CD8-positive, alpha-beta memory T cell (primary cell): ENCODE data around the gene FTCDNL1. TPM values are rescaled to one million over a fixed set of nuclear protein-coding genes. Genes with fewer than 3 reads are reported as not detected.

ENCODE experiments used
- CTCF ChIA-PET: fragments of 350-600 bp; sonication (Branson Sonifier 250); formaldehyde crosslinking; loops from one replicate; lab custom pipeline; 2021; ENCODE audit warnings: antibody characterized with exemption; lab: Charles Lee
- POLR2A ChIA-PET: fragments of 350-600 bp; sonication (Branson Sonifier 250); formaldehyde crosslinking; loops from one replicate; lab custom pipeline; 2021; ENCODE audit warnings: antibody characterized with exemption; lab: Charles Lee
- DNase-seq, 5 donors: peaks; one replicate each; pipeline versions ENCODE4 v3.0.0 to v3.0.0-alpha.2; 2020 to 2022; ENCODE audit warnings: mixed read lengths in 1 of 5
- H3K27ac ChIP-seq: one replicate; pipeline ENCODE4 v1.7.0; 2013; ENCODE audit warnings: low read depth, mild to moderate bottlenecking, low read length, moderate library complexity
- H3K27me3 ChIP-seq: 2 replicates; pipeline ENCODE4 v1.7.0; 2013; ENCODE audit warnings: low read length, mild to moderate bottlenecking; ENCODE audit not compliant: insufficient read depth, poor library complexity, severe bottlenecking
- H3K36me3 ChIP-seq: 2 replicates; pipeline ENCODE4 v1.7.0; 2013; ENCODE audit warnings: mild to moderate bottlenecking, low read length, moderate library complexity; ENCODE audit not compliant: insufficient read depth
- H3K4me1 ChIP-seq: 2 replicates; pipeline ENCODE4 v1.7.0; 2013; ENCODE audit warnings: mild to moderate bottlenecking, low read length, moderate library complexity; ENCODE audit not compliant: insufficient read depth
- H3K4me3 ChIP-seq: 2 replicates; pipeline ENCODE4 v1.7.0; 2013; ENCODE audit warnings: mild to moderate bottlenecking, low read length
- H3K9me3 ChIP-seq: 2 replicates; pipeline ENCODE4 v1.7.0; 2013; ENCODE audit warnings: mild to moderate bottlenecking, low read length
- H3K27ac Mint-ChIP-seq, 8 donors: one replicate each; pipeline ENCODE4 v1.8.0; 2020 to 2021; ENCODE audit warnings: mixed read lengths in 8 of 8, mild to moderate bottlenecking in 6 of 8, inconsistent platforms in 3 of 8, moderate library complexity in 3 of 8
- H3K27me3 Mint-ChIP-seq, 2 donors: one replicate each; pipeline ENCODE4 v1.8.0; 2020 to 2021; ENCODE audit warnings: mixed read lengths in 2 of 2, mild to moderate bottlenecking in 1 of 2, moderate library complexity in 1 of 2
- H3K36me3 Mint-ChIP-seq, 3 donors: one replicate each; pipeline ENCODE4 v1.8.0; 2020 to 2021; ENCODE audit warnings: mixed read lengths in 3 of 3, inconsistent platforms in 1 of 3, mild to moderate bottlenecking in 1 of 3
- H3K4me1 Mint-ChIP-seq, 3 donors: one replicate each; pipeline ENCODE4 v1.8.0; 2020 to 2021; ENCODE audit warnings: mixed read lengths in 3 of 3, inconsistent platforms in 1 of 3, mild to moderate bottlenecking in 1 of 3
- H3K4me3 Mint-ChIP-seq, 7 donors: one replicate each; pipeline ENCODE4 v1.8.0; 2020 to 2021; ENCODE audit warnings: mixed read lengths in 7 of 7, mild to moderate bottlenecking in 6 of 7, moderate library complexity in 4 of 7, inconsistent platforms in 2 of 7
- H3K9me3 Mint-ChIP-seq, 5 donors: one replicate each; pipeline ENCODE4 v1.8.0; 2020 to 2022; ENCODE audit warnings: mixed read lengths in 5 of 5, mild to moderate bottlenecking in 3 of 5, moderate library complexity in 2 of 5, inconsistent platforms in 1 of 5
- polyA plus RNA-seq: library from polyadenylated mRNA; unstranded; fragments of 300-500 nt; fragmentation: Illumina TruSeq; gene quantifications from one replicate; pipeline ENCODE4 v1.2.3, GENCODE V29; 2021
- total RNA-seq, 2 experiments: library from RNA; stranded (reverse); gene quantifications; one replicate each; pipeline ENCODE4 v1.2.3, GENCODE V29; 2021

The FTCDNL1 gene
- total and polyA plus RNA-seq, 3 experiments from 2014 or later, result 1.4 to 5.2 (median 3.8) TPM

GRCh38 chr2:199851501-199851810 is 464 bp upstream of the FTCDNL1 start:
- H3K4me3 ChIP-seq, result peak overlapping the region; percentile 87
- CTCF ChIA-PET, result interaction anchor here (1.0 kb wide), 1 partner anchor 10 kb away, joined by 4 read pairs; no protein-coding TSS in a partner anchor

GRCh38 chr2:199850218-199850717 is 724 bp downstream of the FTCDNL1 start:
- Histone ChIP-seq H3K9me3 (no peaks in the 10 kb centered on the region), H3K36me3 (no peaks in the 10 kb centered on the region), H3K4me3 (peak overlapping the region; percentile 64), H3K4me1 (peaks cover 4% of the 10 kb centered on the region), H3K27ac (no peak overlapping the region), H3K27me3 (no peaks in the 10 kb centered on the region)
- H3K9me3 Mint-ChIP-seq, result no peaks in the 10 kb centered on the region
- H3K27ac Mint-ChIP-seq, result peak overlapping the region in 1 of 8 donors; percentile 9
- DNase-seq, result peak in 1 of 5 donors; percentile 4
- H3K4me1 Mint-ChIP-seq, result peaks cover 4 to 13% (median 12%) of the 10 kb centered on the region in 3 donors
- H3K4me3 Mint-ChIP-seq, result peak overlapping the region; percentile 72 to 87 (median 76)
- POLR2A ChIA-PET, result no interaction called here
- CTCF ChIA-PET, result interaction anchor here (0.8 to 1.4 kb wide), 2 partner anchors 11 to 13 kb away, joined by 3 to 4 read pairs; no protein-coding TSS in a partner anchor
- peaks cover 0 to 2% of the 10 kb centered on the region in 2 donors for H3K27me3 Mint-ChIP-seq
- peaks cover 0 to 3% (median 2%) of the 10 kb centered on the region in 3 donors for H3K36me3 Mint-ChIP-seq

More at GRCh38 chr2:199851501-199851810, 464 bp upstream of the FTCDNL1 start:
- H3K27me3 ChIP-seq, result no peaks in the 10 kb centered on the region
- DNase-seq, result no peak
- H3K27ac Mint-ChIP-seq, result peak overlapping the region; percentile 64 to 94 (median 87)
- H3K27me3 Mint-ChIP-seq, result peaks cover 0 to 2% of the 10 kb centered on the region in 2 donors
- POLR2A ChIA-PET, result no interaction called here
- no peaks in the 10 kb centered on the region for H3K9me3 Mint-ChIP-seq
- peaks cover 0 to 3% (median 0%) of the 10 kb centered on the region in 3 donors for H3K36me3 Mint-ChIP-seq
- no peaks in the 10 kb centered on the region for H3K36me3 ChIP-seq
- peak overlapping the region; percentile 92 to 99 (median 97) for H3K4me3 Mint-ChIP-seq
- peaks cover 4% of the 10 kb centered on the region for H3K4me1 ChIP-seq
- H3K4me1 Mint-ChIP-seq, result peaks cover 4 to 13% (median 12%) of the 10 kb centered on the region in 3 donors
- H3K27ac ChIP-seq, result no peak overlapping the region
- H3K9me3 ChIP-seq, result no peaks in the 10 kb centered on the region

GRCh38 chr2:199848389-199849130 is 2.4 kb downstream of the FTCDNL1 start:
- H3K27me3 Mint-ChIP-seq, result peaks cover 0 to under 1% of the 10 kb centered on the region in 2 donors
- CTCF ChIA-PET, result no interaction called here
- peaks cover 4 to 13% (median 12%) of the 10 kb centered on the region in 3 donors for H3K4me1 Mint-ChIP-seq

GRCh38 chr2:199847181-199847864 is 3.7 kb downstream of the FTCDNL1 start:
- peaks cover 4 to 13% (median 12%) of the 10 kb centered on the region in 3 donors for H3K4me1 Mint-ChIP-seq
- Histone ChIP-seq H3K4me1 (peaks cover 4% of the 10 kb centered on the region), H3K27ac (no peak overlapping the region), H3K36me3 (no peaks in the 10 kb centered on the region), H3K4me3 (no peak overlapping the region), H3K27me3 (no peaks in the 10 kb centered on the region), H3K9me3 (no peaks in the 10 kb centered on the region)
- no peak for DNase-seq
- H3K27me3 Mint-ChIP-seq, result no peaks in the 10 kb centered on the region
- no peak overlapping the region for H3K27ac Mint-ChIP-seq
- peak overlapping the region in 1 of 7 donors; percentile 74 for H3K4me3 Mint-ChIP-seq
- POLR2A ChIA-PET, result no interaction called here
- CTCF ChIA-PET, result no interaction called here
- peaks cover 0 to 3% (median 2%) of the 10 kb centered on the region in 3 donors for H3K36me3 Mint-ChIP-seq
- H3K9me3 Mint-ChIP-seq, result no peaks in the 10 kb centered on the region

More at GRCh38 chr2:199848389-199849130, 2.4 kb downstream of the FTCDNL1 start:
- H3K27ac ChIP-seq, result no peak overlapping the region
- Mint-ChIP-seq H3K36me3 (peaks cover 0 to 3% (median 2%) of the 10 kb centered on the region in 3 donors), H3K9me3 (no peaks in the 10 kb centered on the region), H3K27ac (no peak overlapping the region), H3K4me3 (peak overlapping the region in 1 of 7 donors; percentile 74)
- peaks cover 4% of the 10 kb centered on the region for H3K4me1 ChIP-seq
- H3K36me3 ChIP-seq, result no peaks in the 10 kb centered on the region
- POLR2A ChIA-PET, result no interaction called here
- no peaks in the 10 kb centered on the region for H3K27me3 ChIP-seq
- no peaks in the 10 kb centered on the region for H3K9me3 ChIP-seq
- DNase-seq, result no peak
- H3K4me3 ChIP-seq, result no peak overlapping the region

GRCh38 chr2:199842631-199843395 is 8.2 kb downstream of the FTCDNL1 start:
- H3K4me3 Mint-ChIP-seq, result no peak overlapping the region
- no peak overlapping the region for H3K4me3 ChIP-seq
- ChIA-PET CTCF (no interaction called here), POLR2A (no interaction called here)
- no peaks in the 10 kb centered on the region for H3K27me3 ChIP-seq
- H3K4me1 ChIP-seq, result no peaks in the 10 kb centered on the region
- H3K9me3 Mint-ChIP-seq, result no peaks in the 10 kb centered on the region
- H3K36me3 ChIP-seq, result no peaks in the 10 kb centered on the region
- no peaks in the 10 kb centered on the region for H3K9me3 ChIP-seq
- no peak overlapping the region for H3K27ac Mint-ChIP-seq
- H3K27ac ChIP-seq, result no peak overlapping the region
- H3K36me3 Mint-ChIP-seq, result peaks cover 3 to 9% (median 6%) of the 10 kb centered on the region in 3 donors
- no peak for DNase-seq
- no peaks in the 10 kb centered on the region for H3K4me1 Mint-ChIP-seq
- H3K27me3 Mint-ChIP-seq, result no peaks in the 10 kb centered on the region

GRCh38 chr2:199841409-199841808 is 9.6 kb downstream of the FTCDNL1 start:
- no peaks in the 10 kb centered on the region for H3K36me3 ChIP-seq
- Mint-ChIP-seq H3K4me1 (no peaks in the 10 kb centered on the region), H3K27ac (peak overlapping the region in 1 of 8 donors; percentile 26), H3K36me3 (peaks cover 4 to 12% (median 7%) of the 10 kb centered on the region in 3 donors), H3K27me3 (no peaks in the 10 kb centered on the region), H3K4me3 (no peak overlapping the region), H3K9me3 (no peaks in the 10 kb centered on the region)
- no peak for DNase-seq
- no peaks in the 10 kb centered on the region for H3K4me1 ChIP-seq
- no peaks in the 10 kb centered on the region for H3K9me3 ChIP-seq
- no peaks in the 10 kb centered on the region for H3K27me3 ChIP-seq
- CTCF ChIA-PET, result no interaction called here
- H3K27ac ChIP-seq, result no peak overlapping the region
- H3K4me3 ChIP-seq, result no peak overlapping the region
- POLR2A ChIA-PET, result no interaction called here

GRCh38 chr2:199838399-199838798 is 12.6 kb downstream of the FTCDNL1 start:
- H3K9me3 ChIP-seq, result no peaks in the 10 kb centered on the region
- no peaks in the 10 kb centered on the region for H3K4me1 ChIP-seq
- Mint-ChIP-seq H3K9me3 (no peaks in the 10 kb centered on the region), H3K27me3 (no peaks in the 10 kb centered on the region), H3K4me3 (no peak overlapping the region), H3K27ac (no peak overlapping the region), H3K4me1 (no peaks in the 10 kb centered on the region), H3K36me3 (peaks cover 5 to 12% (median 8%) of the 10 kb centered on the region in 3 donors)
- H3K4me3 ChIP-seq, result no peak overlapping the region
- H3K36me3 ChIP-seq, result no peaks in the 10 kb centered on the region
- no peaks in the 10 kb centered on the region for H3K27me3 ChIP-seq
- ChIA-PET CTCF (no interaction called here), POLR2A (no interaction called here)
- H3K27ac ChIP-seq, result no peak overlapping the region
- no peak for DNase-seq
